ENCODE results near the gene RINL. TPM values are rescaled to one million over a fixed set of nuclear protein-coding genes. Genes with fewer than 3 reads are reported as not detected.

The RINL gene
- total and polyA plus RNA-seq, 2 of the 4 experiments (the other 2 are of a cell fraction) = 0.72 to 1.9 TPM

DNA sequence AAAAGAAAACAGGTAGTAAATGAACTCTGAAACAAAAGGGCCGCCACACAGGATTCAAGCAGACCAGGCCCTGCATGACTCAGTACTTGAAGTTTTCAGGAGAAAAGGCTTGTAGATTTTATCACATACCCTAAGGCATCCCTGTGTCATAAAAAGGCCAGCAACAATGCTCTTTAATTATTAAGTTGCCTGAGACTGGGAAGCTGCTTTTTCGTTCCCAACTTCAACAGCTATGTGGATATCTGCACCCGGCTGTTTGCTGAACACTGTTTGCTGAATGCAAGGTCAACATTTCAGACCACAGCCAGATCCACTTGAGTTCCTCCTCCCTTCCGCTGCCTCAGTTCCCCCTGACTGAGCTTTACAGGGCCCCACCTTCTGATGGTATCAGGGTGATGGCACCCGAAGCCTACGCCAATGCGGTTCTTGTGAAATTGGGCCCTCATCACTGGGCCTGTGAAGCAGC lies 40.4 kb downstream of the RINL start:
- H3K36me3 ChIP-seq (ENCODE audit: control insufficient read depth, insufficient read depth, low read length) = peaks cover 66% of the 10 kb centered on the region
- no peak overlapping the region for H3K18ac ChIP-seq (ENCODE audit: low read depth, low read length)
- H2AK9ac ChIP-seq (replicated peaks; ENCODE audit: low read depth, low read length, poor library complexity) = no peak overlapping the region
- H3K9me3 ChIP-seq (ENCODE audit: control insufficient read depth, insufficient read depth, low read length) = no peaks in the 10 kb centered on the region
- no peak overlapping the region for H3K4me2 ChIP-seq (ENCODE audit: low read depth, low read length)
- dilution Hi-C loops (cut with HindIII; ENCODE audit: low sequenced_read_pairs, unreplicated experiment) (no loop called here), in situ Hi-C loops (cut with MboI; ENCODE audit: low sequenced_read_pairs) (no loop called here), intact Hi-C loops (cut with micrococcal nuclease) (no loop called here)
- H4K91ac ChIP-seq (ENCODE audit: insufficient read depth, low read depth, low read length) = no peak overlapping the region
- TF ChIP-seq RAD21 (IDR thresholded peaks at IDR 0.05; ENCODE audit: low read length) (no peak), RFX5 (IDR thresholded peaks at IDR 0.05; ENCODE audit: low read depth, low read length) (no peak), FOS (IDR thresholded peaks at IDR 0.05; ENCODE audit: low read depth, low read length) (no peak), POLR2A (IDR thresholded peaks at IDR 0.05; ENCODE audit: low read depth, low read length) (no peak), CEBPB (IDR thresholded peaks at IDR 0.05; ENCODE audit: low read depth, low read length) (no peak), RCOR1 (IDR thresholded peaks at IDR 0.05; ENCODE audit: insufficient replicate concordance, low read length) (no peak), CHD1 (IDR thresholded peaks at IDR 0.05; ENCODE audit: low read depth, low read length) (no peak)
- TF ChIP-seq, protein P1, sequence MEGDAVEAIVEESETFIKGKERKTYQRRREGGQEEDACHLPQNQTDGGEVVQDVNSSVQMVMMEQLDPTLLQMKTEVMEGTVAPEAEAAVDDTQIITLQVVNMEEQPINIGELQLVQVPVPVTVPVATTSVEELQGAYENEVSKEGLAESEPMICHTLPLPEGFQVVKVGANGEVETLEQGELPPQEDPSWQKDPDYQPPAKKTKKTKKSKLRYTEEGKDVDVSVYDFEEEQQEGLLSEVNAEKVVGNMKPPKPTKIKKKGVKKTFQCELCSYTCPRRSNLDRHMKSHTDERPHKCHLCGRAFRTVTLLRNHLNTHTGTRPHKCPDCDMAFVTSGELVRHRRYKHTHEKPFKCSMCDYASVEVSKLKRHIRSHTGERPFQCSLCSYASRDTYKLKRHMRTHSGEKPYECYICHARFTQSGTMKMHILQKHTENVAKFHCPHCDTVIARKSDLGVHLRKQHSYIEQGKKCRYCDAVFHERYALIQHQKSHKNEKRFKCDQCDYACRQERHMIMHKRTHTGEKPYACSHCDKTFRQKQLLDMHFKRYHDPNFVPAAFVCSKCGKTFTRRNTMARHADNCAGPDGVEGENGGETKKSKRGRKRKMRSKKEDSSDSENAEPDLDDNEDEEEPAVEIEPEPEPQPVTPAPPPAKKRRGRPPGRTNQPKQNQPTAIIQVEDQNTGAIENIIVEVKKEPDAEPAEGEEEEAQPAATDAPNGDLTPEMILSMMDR (conservative IDR thresholded peaks at IDR 0.05; ENCODE audit: low read depth, low read length) = no peak
- BruUV-seq (replicated peaks) = no TSS peak
- DNase-seq (peak; percentile 35), ATAC-seq (ENCODE audit: low read depth) (no peak)
- no peaks in the 10 kb centered on the region for H3K27me3 ChIP-seq (ENCODE audit: control insufficient read depth, insufficient read depth, low read length)
- no peak overlapping the region for H2AFZ ChIP-seq (replicated peaks; ENCODE audit: low read length, poor library complexity)
- H3K14ac ChIP-seq (replicated peaks; ENCODE audit: low read depth, low read length) = peak overlapping the region; percentile 20; the same call in 1 of the 2 replicates
- no peak overlapping the region for H4K8ac ChIP-seq (ENCODE audit: low read depth in 2 of 2, low read length in 2 of 2)
- H3K4ac ChIP-seq (ENCODE audit: low read depth, low read length) = no peak overlapping the region; the same call in 1 of the 2 replicates
- H2AK5ac ChIP-seq (ENCODE audit: low read depth, low read length) = no peak overlapping the region
- H3K9me1 ChIP-seq (ENCODE audit: insufficient read depth, low read length) = no peaks in the 10 kb centered on the region
- no CpG with 5 or more reads among the region's 7 CpGs for WGBS, 2 experiments (ENCODE audit: extremely low coverage in 2 of 2, insufficient read length in 1 of 2)
- no peak overlapping the region for H3K23ac ChIP-seq (ENCODE audit: low read depth, low read length)
- CTCF ChIA-PET = interaction anchor here (1.4 kb wide), 1 partner anchor 93 kb away, joined by 3 read pairs; the partner anchor contains the start of genes MRPS12 and SARS2
- H3K27ac ChIP-seq (ENCODE audit: insufficient read depth, low read length) = no peak overlapping the region
- no peak overlapping the region for H2BK20ac ChIP-seq (ENCODE audit: low read depth, low read length)
- no peak overlapping the region for H3K56ac ChIP-seq (ENCODE audit: extremely low read depth, insufficient read depth, low read length)
- H3K79me1 ChIP-seq (ENCODE audit: low read depth in 1 of 2, low read length in 2 of 2) = peaks cover 43 to 64% of the 10 kb centered on the region in 2 experiments
- H2BK5ac ChIP-seq (ENCODE audit: low read depth, low read length, poor library complexity, severe bottlenecking) = no peak overlapping the region
- POLR2A ChIA-PET (ENCODE audit: unreplicated experiment) = no interaction called here
- no peak overlapping the region for H3K9ac ChIP-seq (ENCODE audit: low read depth, low read length)
- H4K20me1 ChIP-seq (ENCODE audit: insufficient read depth, low read length) = peaks cover 56% of the 10 kb centered on the region
- no peak overlapping the region for H2BK120ac ChIP-seq (ENCODE audit: low read depth, low read length)
- no peak overlapping the region for H3K4me3 ChIP-seq (ENCODE audit: insufficient read depth, low read depth, low read length)
- peaks cover 10% of the 10 kb centered on the region; the same call in 1 of the 2 replicates for H3K4me1 ChIP-seq (ENCODE audit: control insufficient read depth, insufficient read depth, low read length)
- no peak overlapping the region for H4K5ac ChIP-seq (ENCODE audit: low read depth, low read length)
- no peak overlapping the region for H2BK15ac ChIP-seq (ENCODE audit: low read depth, low read length)
